ENCODE measurements around the gene ACRBP. TPM values are rescaled to one million over a fixed set of nuclear protein-coding genes. Genes with fewer than 3 reads are reported as not detected.
A peak's percentile ranks its signal among the peaks of the same experiment; 100 is the strongest.

The ACRBP gene
- total and polyA plus RNA-seq, 12 donors, result 0.25 to 4.1 (median 0.43) TPM; not detected in 1

GRCh38 chr12:6631549-6631961 is 15.7 kb downstream of the ACRBP start:
- 54 to 59% methylated on average over 3 of the region's 3 CpGs for WGBS, 2 donors
- ATAC-seq (peak in 7 of 8 donors; percentile 18 to 84 (median 64)), DNase-seq (peak in 1 of 2 donors; percentile 31)
- H3K4me3 ChIP-seq, result peak overlapping the region in 8 of 10 donors; percentile 2 to 37 (median 24)
- intact Hi-C loops (cut with DNase I), result no loop called here
- TF ChIP-seq CTCF (IDR thresholded peaks at IDR 0.05), result no peak
- H3K27ac ChIP-seq, result peak overlapping the region in 9 of 10 donors; percentile 3 to 85 (median 52)
- H3K27me3 ChIP-seq, result peaks cover 0 to 4% (median 0%) of the 10 kb centered on the region in 7 donors
- peaks cover 0 to 42% (median 3%) of the 10 kb centered on the region in 9 donors for H3K4me1 ChIP-seq
- no peaks in the 10 kb centered on the region for H3K9me3 ChIP-seq
- no peaks in the 10 kb centered on the region for H3K36me3 ChIP-seq

DNA sequence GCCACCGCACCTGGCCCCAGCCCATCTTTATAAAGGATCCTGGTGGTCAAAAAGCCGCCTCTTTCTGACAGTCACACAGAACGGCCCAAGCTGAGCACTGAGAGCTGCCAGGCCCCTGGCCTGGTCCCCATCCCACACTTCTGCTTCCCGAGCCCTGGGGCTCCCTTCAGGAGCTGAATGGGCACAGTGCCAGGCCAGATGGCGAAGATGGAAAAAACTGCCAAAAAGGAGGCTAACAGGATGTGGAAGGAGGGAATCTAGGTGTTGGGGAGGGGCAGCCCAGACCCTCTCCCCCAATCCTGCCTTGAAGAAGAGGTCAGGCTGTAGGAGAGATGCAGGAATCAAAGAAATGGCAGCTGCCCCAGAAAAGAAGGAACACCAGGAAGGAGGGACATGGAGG is 16.5 kb downstream of the ACRBP start:
- no peak for TF ChIP-seq CTCF (IDR thresholded peaks at IDR 0.05)
- intact Hi-C loops (cut with DNase I), result no loop called here
- H3K4me3 ChIP-seq, result peak overlapping the region in 5 of 10 donors; percentile 22 to 37 (median 24)
- peaks cover 0 to 4% (median 0%) of the 10 kb centered on the region in 7 donors for H3K27me3 ChIP-seq
- WGBS, 2 donors, result 46 to 61% methylated on average over 5 of the region's 5 CpGs
- H3K9me3 ChIP-seq, result no peaks in the 10 kb centered on the region
- no peak for DNase-seq
- H3K36me3 ChIP-seq, result no peaks in the 10 kb centered on the region
- peak overlapping the region in 6 of 10 donors; percentile 3 to 85 (median 58) for H3K27ac ChIP-seq
- no peak for ATAC-seq
- H3K4me1 ChIP-seq, result peaks cover 0 to 34% (median 3%) of the 10 kb centered on the region in 9 donors

DNA sequence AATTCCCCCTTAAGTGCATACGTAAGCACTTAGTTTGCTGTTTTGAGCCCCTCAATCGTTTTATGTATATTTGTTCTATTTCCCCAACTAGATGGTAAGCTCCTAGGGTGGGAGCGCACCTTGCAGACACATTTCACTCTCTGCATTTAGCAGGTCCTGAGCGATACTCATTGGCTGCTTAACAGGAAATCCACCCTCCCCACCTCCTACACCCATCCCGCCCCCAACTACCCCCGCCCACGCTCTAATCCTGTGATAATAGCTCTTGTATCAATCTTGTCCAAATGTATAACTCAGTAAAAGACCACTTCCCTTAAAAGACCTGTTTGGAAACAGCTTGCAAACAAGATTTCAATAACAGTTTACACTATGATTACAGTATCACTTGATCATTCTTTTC is 19.6 kb downstream of the ACRBP start:
- no peaks in the 10 kb centered on the region for H3K36me3 ChIP-seq
- no peak overlapping the region for H3K4me3 ChIP-seq
- peaks cover 0 to 28% (median 3%) of the 10 kb centered on the region in 9 donors for H3K4me1 ChIP-seq
- WGBS, 2 donors, result 43 to 61% methylated on average over 7 of the region's 7 CpGs
- ATAC-seq (no peak), DNase-seq (no peak)
- no peak for TF ChIP-seq CTCF (IDR thresholded peaks at IDR 0.05)
- H3K27ac ChIP-seq, result no peak overlapping the region
- H3K9me3 ChIP-seq, result no peaks in the 10 kb centered on the region
- intact Hi-C loops (cut with DNase I), result loop anchor here in 1 of 10 donors (10.0 kb wide), 1 partner anchor 67 kb away; no protein-coding TSS in a partner anchor
- H3K27me3 ChIP-seq, result peaks cover 0 to 4% (median 0%) of the 10 kb centered on the region in 7 donors

GRCh38 chr12:6626654-6627283 is 20.5 kb downstream of the ACRBP start:
- peaks cover 0 to 19% (median 3%) of the 10 kb centered on the region in 9 donors for H3K4me1 ChIP-seq
- 62 to 66% methylated on average over 8 of the region's 8 CpGs for WGBS, 2 donors
- DNase-seq, result no peak
- intact Hi-C loops (cut with DNase I), result loop anchor here in 1 of 10 donors (10.0 kb wide), 1 partner anchor 68 kb away; no protein-coding TSS in a partner anchor
- TF ChIP-seq CTCF (IDR thresholded peaks at IDR 0.05), result no peak
- no peaks in the 10 kb centered on the region for H3K36me3 ChIP-seq
- no peak overlapping the region for H3K4me3 ChIP-seq
- H3K9me3 ChIP-seq, result no peaks in the 10 kb centered on the region
- peaks cover 0 to 4% (median 0%) of the 10 kb centered on the region in 7 donors for H3K27me3 ChIP-seq
- ATAC-seq, result no peak
- H3K27ac ChIP-seq, result no peak overlapping the region

Data from heart right ventricle (tissue), 16 donors.